Subcutaneous preadipocyte (primary cell): Measurements from ENCODE around the gene MEAK7. TPM values are rescaled to one million over a fixed set of nuclear protein-coding genes. Genes with fewer than 3 reads are reported as not detected.

Experiments
- total RNA-seq: library from RNA; depleted of rRNA; stranded (reverse); fragments of >200 nt; gene quantifications from 2 replicates; pipeline ENCODE4 v1.2.3, GENCODE V29; 2012

The MEAK7 gene
- total RNA-seq, result 13.2 and 22.3 TPM in 2 replicates

GRCh38 chr16:84504420-84505248 lies at the start of gene MEAK7:
Gene MEAK7 (minus strand): TSS chr16:84504659. CDS start chr16:84498086, 6,573 bp downstream.

Other genes starting within 250 kb of the MEAK7 start
- under 0.01 and 0.20 TPM in 2 replicates for gene WFDC1, start 209.8 kb downstream of the MEAK7 start, total RNA-seq
- under 0.01 TPM in 1 of 2 replicates, not detected in the other for gene ATP2C2, start 136.1 kb downstream of the MEAK7 start, total RNA-seq
- 258 and 352 TPM in 2 replicates for gene COTL1, start 113.4 kb upstream of the MEAK7 start, total RNA-seq
- gene KLHL36, start 143.9 kb upstream of the MEAK7 start, total RNA-seq, result 56.2 and 59.6 TPM in 2 replicates
- gene USP10, start 195.3 kb upstream of the MEAK7 start, total RNA-seq, result 45.2 and 72.3 TPM in 2 replicates